ENCODE data around the gene AP2M1. TPM values are rescaled to one million over a fixed set of nuclear protein-coding genes. Genes with fewer than 3 reads are reported as not detected.

The AP2M1 gene
- total and polyA plus RNA-seq, 2 of the 8 experiments (the other 6 are each of a cell fraction or from before 2014, with no cell fraction given), result 403 to 454 TPM

DNA sequence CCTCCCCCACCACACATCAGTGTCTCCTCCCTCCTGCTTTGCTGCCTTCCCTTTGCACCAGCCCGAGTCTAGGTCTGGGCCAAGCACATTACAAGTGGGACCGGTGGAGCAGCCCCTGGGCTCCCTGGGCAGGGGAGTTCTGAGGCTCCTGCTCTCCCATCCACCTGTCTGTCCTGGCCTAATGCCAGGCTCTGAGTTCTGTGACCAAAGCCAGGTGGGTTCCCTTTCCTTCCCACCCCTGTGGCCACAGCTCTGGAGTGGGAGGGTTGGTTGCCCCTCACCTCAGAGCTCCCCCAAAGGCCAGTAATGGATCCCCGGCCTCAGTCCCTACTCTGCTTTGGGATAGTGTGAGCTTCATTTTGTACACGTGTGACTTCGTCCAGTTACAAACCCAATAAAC lies 9.0 kb downstream of the AP2M1 start:
- Histone ChIP-seq H2AFZ (ENCODE audit: low read length) (no peak overlapping the region), H3K27me3 (replicated peaks in 1 of 4; ENCODE audit: control insufficient read depth in 3 of 4, extremely low read depth in 1 of 4, insufficient read depth in 3 of 4, low read length in 3 of 4) (no peaks in the 10 kb centered on the region; a peak in 1 of 7 replicates), H4K91ac (replicated peaks; ENCODE audit: insufficient read length, low read length) (no peak overlapping the region), H2BK15ac (ENCODE audit: low read length) (no peak overlapping the region), H4K5ac (ENCODE audit: insufficient read length, low read depth, low read length) (no peak overlapping the region), H3K23me2 (ENCODE audit: low read depth, low read length) (peaks cover 15% of the 10 kb centered on the region), H2BK120ac (replicated peaks; ENCODE audit: low read depth, low read length) (no peak overlapping the region), H3K14ac (ENCODE audit: insufficient read length) (no peak overlapping the region), H3K23ac (ENCODE audit: insufficient read length) (no peak overlapping the region), H3K4me1 (replicated peaks in 1 of 4; ENCODE audit: control insufficient read depth in 3 of 4, insufficient read depth in 4 of 4, low read length in 3 of 4) (peaks cover 0 to 8% (median 5%) of the 10 kb centered on the region in 4 experiments; a peak in 6 of 7 replicates), H3K4ac (replicated peaks; ENCODE audit: insufficient read length, low read depth, low read length) (no peak overlapping the region), H2AK5ac (ENCODE audit: low read depth, low read length) (no peak overlapping the region), H2BK20ac (ENCODE audit: low read length) (no peak overlapping the region), H3K9ac (replicated peaks in 1 of 4; ENCODE audit: extremely low read depth in 1 of 4, low read depth in 3 of 4, low read length in 3 of 4) (no peak overlapping the region; a peak in 1 of 7 replicates), H3K4me3 (ENCODE audit: extremely low read depth in 1 of 4, insufficient read depth in 2 of 4, low read depth in 3 of 4, low read length in 4 of 4) (no peak overlapping the region), H2BK5ac (ENCODE audit: low read depth, low read length) (no peak overlapping the region), H3K79me1 (ENCODE audit: low read depth, low read length) (peaks cover 10% of the 10 kb centered on the region), H3K27ac (ENCODE audit: low read depth, low read length) (no peak overlapping the region), H4K8ac (ENCODE audit: extremely low read depth, insufficient read depth, low read length) (no peak overlapping the region), H3K79me2 (ENCODE audit: control insufficient read depth in 1 of 2, insufficient read depth in 2 of 2, low read length in 2 of 2) (peaks cover 6 to 28% of the 10 kb centered on the region in 2 experiments; a peak in 3 of 4 replicates), H3K56ac (replicated peaks; ENCODE audit: insufficient read length, low read depth, low read length) (no peak overlapping the region), H3K9me3 (ENCODE audit: insufficient read depth in 2 of 2, low read depth in 1 of 2, low read length in 1 of 2) (no peaks in the 10 kb centered on the region), H4K20me1 (replicated peaks in 1 of 2; ENCODE audit: control insufficient read depth in 1 of 2, insufficient read depth in 2 of 2, low read length in 2 of 2) (peaks cover 0 to 21% of the 10 kb centered on the region in 2 experiments), H2BK12ac (ENCODE audit: low read depth, low read length) (no peak overlapping the region), H3K36me3 (ENCODE audit: control insufficient read depth in 2 of 4, insufficient read depth in 4 of 4, low read length in 3 of 4) (peaks cover 46 to 69% (median 53%) of the 10 kb centered on the region in 4 experiments), H3K18ac (ENCODE audit: extremely low read depth, low read length) (no peak overlapping the region), H3K4me2 (ENCODE audit: insufficient read depth in 1 of 2, low read depth in 2 of 2, low read length in 2 of 2) (no peak overlapping the region)
- ChIA-PET CTCF (ENCODE audit: partially characterized antibody) (interaction anchor here (0.9 to 1.9 kb wide), 9 partner anchors 11 to 106 kb away, joined by 3 to 13 read pairs (median 3); partner anchors contain the start of gene EEF1AKMT4), POLR2A (ENCODE audit: partially characterized antibody) (interaction anchor here (0.6 to 2.1 kb wide), 11 partner anchors 9 to 275 kb away, joined by 3 to 11 read pairs (median 6); partner anchors contain the start of genes AP2M1, DVL3 and EIF2B5)
- DNase-seq (ENCODE audit: low read depth in 1 of 2, low spot score in 2 of 2) (no peak), FAIRE-seq (no peak)
- 100% methylated on average over 5 of the region's 5 CpGs; no CpG with 5 or more reads in 1 of the 2 experiments for WGBS, 2 experiments (ENCODE audit: extremely low coverage in 1 of 2, insufficient coverage in 1 of 2, insufficient read length in 1 of 2, insufficient replicate concordance in 2 of 2, low coverage in 1 of 2, low lambda C conversion rate in 2 of 2, missing lambda C conversion rate in 1 of 2)
- no peak for TF ChIP-seq BCL11A (IDR thresholded peaks at IDR 0.05; ENCODE audit: low read depth in 2 of 2, low read length in 2 of 2)
- no peak for TF ChIP-seq TBP (IDR thresholded peaks at IDR 0.05; ENCODE audit: low read depth, low read length)
- TF ChIP-seq SRF (IDR thresholded peaks at IDR 0.05; ENCODE audit: low read depth, low read length), result no peak
- no peak for TF ChIP-seq EZH2 (IDR thresholded peaks at IDR 0.05; ENCODE audit: low read depth, low read length, severe bottlenecking)
